ENCODE data around the gene LRTM2. TPM values are rescaled to one million over a fixed set of nuclear protein-coding genes. Genes with fewer than 3 reads are reported as not detected.

The LRTM2 gene
- polyA plus RNA-seq, 1 donor (not counting 4 experiments of a cell fraction or from before 2014, with no cell fraction given) = not detected

GRCh38 chr12:1819571-1819970 lies 794 bp upstream of the LRTM2 start:
- no peak overlapping the region for H3K27ac ChIP-seq (ENCODE audit: control insufficient read depth, insufficient read depth, low read length)
- H3K4me2 ChIP-seq (ENCODE audit: control insufficient read depth, extremely low read depth, insufficient read depth, low read depth, low read length) = no peak overlapping the region
- H3K36me3 ChIP-seq (ENCODE audit: control insufficient read depth in 2 of 2, extremely low read depth in 1 of 2, insufficient read depth in 2 of 2, low read length in 2 of 2) = no peaks in the 10 kb centered on the region
- no peaks in the 10 kb centered on the region for H3K9me3 ChIP-seq (ENCODE audit: control insufficient read depth, low read depth, low read length)
- dilution Hi-C loops (cut with MboI; ENCODE audit: extremely low pct_ligation_motif_present, low sequenced_read_pairs) = no loop called here
- no peaks in the 10 kb centered on the region for H3K79me2 ChIP-seq (ENCODE audit: control insufficient read depth, insufficient read depth, low read length)
- H3K9me1 ChIP-seq (ENCODE audit: control insufficient read depth, extremely low read depth, insufficient read depth, low read length) = no peaks in the 10 kb centered on the region
- FAIRE-seq (no peak), DNase-seq (ENCODE audit: low read depth, low spot score) (no peak)
- no peak overlapping the region for H2AFZ ChIP-seq (ENCODE audit: control insufficient read depth, low read length)
- no peak for TF ChIP-seq EZH2 (IDR thresholded peaks at IDR 0.05; ENCODE audit: low read length)
- TF ChIP-seq, protein P1, sequence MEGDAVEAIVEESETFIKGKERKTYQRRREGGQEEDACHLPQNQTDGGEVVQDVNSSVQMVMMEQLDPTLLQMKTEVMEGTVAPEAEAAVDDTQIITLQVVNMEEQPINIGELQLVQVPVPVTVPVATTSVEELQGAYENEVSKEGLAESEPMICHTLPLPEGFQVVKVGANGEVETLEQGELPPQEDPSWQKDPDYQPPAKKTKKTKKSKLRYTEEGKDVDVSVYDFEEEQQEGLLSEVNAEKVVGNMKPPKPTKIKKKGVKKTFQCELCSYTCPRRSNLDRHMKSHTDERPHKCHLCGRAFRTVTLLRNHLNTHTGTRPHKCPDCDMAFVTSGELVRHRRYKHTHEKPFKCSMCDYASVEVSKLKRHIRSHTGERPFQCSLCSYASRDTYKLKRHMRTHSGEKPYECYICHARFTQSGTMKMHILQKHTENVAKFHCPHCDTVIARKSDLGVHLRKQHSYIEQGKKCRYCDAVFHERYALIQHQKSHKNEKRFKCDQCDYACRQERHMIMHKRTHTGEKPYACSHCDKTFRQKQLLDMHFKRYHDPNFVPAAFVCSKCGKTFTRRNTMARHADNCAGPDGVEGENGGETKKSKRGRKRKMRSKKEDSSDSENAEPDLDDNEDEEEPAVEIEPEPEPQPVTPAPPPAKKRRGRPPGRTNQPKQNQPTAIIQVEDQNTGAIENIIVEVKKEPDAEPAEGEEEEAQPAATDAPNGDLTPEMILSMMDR (optimal IDR thresholded peaks at IDR 0.05 in 1 of 3, IDR thresholded peaks at IDR 0.05 in 1 of 3, conservative IDR thresholded peaks at IDR 0.05 in 1 of 3; ENCODE audit: extremely low read depth in 1 of 3, insufficient read depth in 2 of 3, low read length in 3 of 3) = no peak
- no peak overlapping the region for H3K4me3 ChIP-seq (ENCODE audit: control insufficient read depth in 2 of 3, extremely low read depth in 1 of 3, insufficient read depth in 2 of 3, low read depth in 1 of 3, low read length in 3 of 3)
- H4K20me1 ChIP-seq (ENCODE audit: control insufficient read depth, extremely low read depth, insufficient read depth, low read length) = no peaks in the 10 kb centered on the region
- peaks cover 54% of the 10 kb centered on the region for H3K27me3 ChIP-seq (ENCODE audit: control insufficient read depth, extremely low read depth, insufficient read depth, low read length)
- H3K9ac ChIP-seq (ENCODE audit: control insufficient read depth, extremely low read depth, insufficient read depth, low read length) = no peak overlapping the region
- no peaks in the 10 kb centered on the region for H3K4me1 ChIP-seq (ENCODE audit: control insufficient read depth, extremely low read depth, insufficient read depth, low read length)

- Histone ChIP-seq H3K9ac (ENCODE audit: control insufficient read depth, extremely low read depth, insufficient read depth, low read length) (no peak overlapping the region), H3K9me3 (ENCODE audit: control insufficient read depth, low read depth, low read length) (no peaks in the 10 kb centered on the region), H3K4me2 (ENCODE audit: control insufficient read depth, extremely low read depth, insufficient read depth, low read depth, low read length) (no peak overlapping the region), H3K4me1 (ENCODE audit: control insufficient read depth, extremely low read depth, insufficient read depth, low read length) (no peaks in the 10 kb centered on the region), H2AFZ (ENCODE audit: control insufficient read depth, low read length) (no peak overlapping the region), H3K36me3 (ENCODE audit: control insufficient read depth in 2 of 2, extremely low read depth in 1 of 2, insufficient read depth in 2 of 2, low read length in 2 of 2) (no peaks in the 10 kb centered on the region), H3K4me3 (ENCODE audit: control insufficient read depth in 2 of 3, extremely low read depth in 1 of 3, insufficient read depth in 2 of 3, low read depth in 1 of 3, low read length in 3 of 3) (no peak overlapping the region), H3K27ac (ENCODE audit: control insufficient read depth, insufficient read depth, low read length) (no peak overlapping the region), H3K79me2 (ENCODE audit: control insufficient read depth, insufficient read depth, low read length) (no peaks in the 10 kb centered on the region), H4K20me1 (ENCODE audit: control insufficient read depth, extremely low read depth, insufficient read depth, low read length) (no peaks in the 10 kb centered on the region), H3K9me1 (ENCODE audit: control insufficient read depth, extremely low read depth, insufficient read depth, low read length) (no peaks in the 10 kb centered on the region), H3K27me3 (ENCODE audit: control insufficient read depth, extremely low read depth, insufficient read depth, low read length) (peaks cover 54% of the 10 kb centered on the region)
- FAIRE-seq (no peak), DNase-seq (ENCODE audit: low read depth, low spot score) (no peak)
- dilution Hi-C loops (cut with MboI; ENCODE audit: extremely low pct_ligation_motif_present, low sequenced_read_pairs) = no loop called here
- no peak for TF ChIP-seq EZH2 (IDR thresholded peaks at IDR 0.05; ENCODE audit: low read length)
- TF ChIP-seq, protein P1 (optimal IDR thresholded peaks at IDR 0.05 in 1 of 3, IDR thresholded peaks at IDR 0.05 in 1 of 3, conservative IDR thresholded peaks at IDR 0.05 in 1 of 3; ENCODE audit: extremely low read depth in 1 of 3, insufficient read depth in 2 of 3, low read length in 3 of 3) = no peak
These were observed 529 bp downstream of the LRTM2 start for GRCh38 chr12:1820896-1821291.
